ENCODE results near the gene RFESD. TPM values are rescaled to one million over a fixed set of nuclear protein-coding genes. Genes with fewer than 3 reads are reported as not detected.

The RFESD gene
- polyA plus RNA-seq, 1 of the 3 experiments (the other 2 are of a cell fraction) = 1.8 TPM

- Histone ChIP-seq H2AFZ (ENCODE audit: low read depth) (no peak overlapping the region), H3K4me3 (ENCODE audit: low read depth in 2 of 2, low read length in 1 of 2) (no peak overlapping the region), H3F3A (replicated peaks; ENCODE audit: insufficient read depth) (no peaks in the 10 kb centered on the region), H3K9me2 (no peaks in the 10 kb centered on the region), H3K27ac (ENCODE audit: low read depth in 2 of 2, low read length in 1 of 2) (no peak overlapping the region), H3K9ac (no peak overlapping the region), H3K9me3 (no peaks in the 10 kb centered on the region), H3K4me1 (ENCODE audit: control insufficient read depth in 1 of 2, insufficient read depth in 2 of 2, low read depth in 1 of 2, low read length in 1 of 2) (no peaks in the 10 kb centered on the region), H3K36me3 (replicated peaks in 1 of 2; ENCODE audit: control insufficient read depth in 1 of 2, insufficient read depth in 2 of 2, low read length in 1 of 2) (peaks cover 0 to 5% of the 10 kb centered on the region in 2 experiments), H4K20me1 (ENCODE audit: insufficient read depth) (no peaks in the 10 kb centered on the region), H3K27me3 (ENCODE audit: insufficient read depth) (no peaks in the 10 kb centered on the region), H3K4me2 (no peak overlapping the region), H3K79me2 (ENCODE audit: insufficient read depth) (no peaks in the 10 kb centered on the region)
- DNase-seq = no peak
- ChIA-PET POLR2A (no interaction called here), CTCF (interaction anchor here (1.3 kb wide), 1 partner anchor 9 kb away, joined by 4 read pairs; no protein-coding TSS in a partner anchor)
- 80% methylated on average over 3 of the region's 3 CpGs for WGBS (ENCODE audit: low lambda C conversion rate)
- no peak for TF ChIP-seq SIN3A (IDR thresholded peaks at IDR 0.05; ENCODE audit: borderline replicate concordance, low read depth, low read length)
Measured at GRCh38 chr5:95611396-95611795, 35.2 kb upstream of the RFESD start.

- Histone ChIP-seq H3K36me3 (replicated peaks in 1 of 2; ENCODE audit: control insufficient read depth in 1 of 2, insufficient read depth in 2 of 2, low read length in 1 of 2) (peaks cover 0 to 5% of the 10 kb centered on the region in 2 experiments), H2AFZ (ENCODE audit: low read depth) (no peak overlapping the region), H3K9me3 (no peaks in the 10 kb centered on the region), H3K4me2 (no peak overlapping the region), H3K4me3 (ENCODE audit: low read depth in 2 of 2, low read length in 1 of 2) (no peak overlapping the region), H3K79me2 (ENCODE audit: insufficient read depth) (no peaks in the 10 kb centered on the region), H3K27ac (ENCODE audit: low read depth in 2 of 2, low read length in 1 of 2) (no peak overlapping the region), H3K27me3 (ENCODE audit: insufficient read depth) (no peaks in the 10 kb centered on the region), H3K9me2 (no peaks in the 10 kb centered on the region), H3K9ac (no peak overlapping the region), H3K4me1 (ENCODE audit: control insufficient read depth in 1 of 2, insufficient read depth in 2 of 2, low read depth in 1 of 2, low read length in 1 of 2) (no peaks in the 10 kb centered on the region; a peak in 1 of 4 replicates), H4K20me1 (ENCODE audit: insufficient read depth) (no peaks in the 10 kb centered on the region), H3F3A (replicated peaks; ENCODE audit: insufficient read depth) (no peaks in the 10 kb centered on the region)
- WGBS (ENCODE audit: low lambda C conversion rate) = 95% methylated on average over 1 of the region's 1 CpG
- ChIA-PET CTCF (no interaction called here), POLR2A (no interaction called here)
- no peak for DNase-seq
- TF ChIP-seq MXI1 (IDR thresholded peaks at IDR 0.05; ENCODE audit: low read depth, low read length) = no peak
- no peak for TF ChIP-seq EZH2phosphoT487 (IDR thresholded peaks at IDR 0.05; ENCODE audit: borderline replicate concordance, low read depth)
- no peak for TF ChIP-seq PBX3 (IDR thresholded peaks at IDR 0.05)
- no peak for TF ChIP-seq NFIC (IDR thresholded peaks at IDR 0.05; ENCODE audit: borderline replicate concordance)
- TF ChIP-seq TCF12 (IDR thresholded peaks at IDR 0.05) = no peak
- TF ChIP-seq CHD2 (IDR thresholded peaks at IDR 0.05; ENCODE audit: low read length, partially characterized antibody) = no peak
- TF ChIP-seq RAD21 (IDR thresholded peaks at IDR 0.05; ENCODE audit: low read length) = no peak
- no peak for TF ChIP-seq SIN3A (IDR thresholded peaks at IDR 0.05; ENCODE audit: borderline replicate concordance, low read depth, low read length)
- TF ChIP-seq MAX (IDR thresholded peaks at IDR 0.05; ENCODE audit: low read depth) = no peak
- no peak for TF ChIP-seq FOXJ3 (CRISPR knock-in tag; IDR thresholded peaks at IDR 0.05)
- TF ChIP-seq MEF2A (IDR thresholded peaks at IDR 0.05; ENCODE audit: borderline replicate concordance, low read depth) = no peak
- TF ChIP-seq FOXM1 (IDR thresholded peaks at IDR 0.05; ENCODE audit: low read depth) = no peak
Measured at GRCh38 chr5:95613514-95613913, 33.1 kb upstream of the RFESD start.

- Histone ChIP-seq H3K36me3 (replicated peaks in 1 of 2; ENCODE audit: control insufficient read depth in 1 of 2, insufficient read depth in 2 of 2, low read length in 1 of 2) (peaks cover 0 to 5% of the 10 kb centered on the region in 2 experiments), H2AFZ (ENCODE audit: low read depth) (no peak overlapping the region)
- POLR2A ChIA-PET = no interaction called here
- TF ChIP-seq SIN3A (IDR thresholded peaks at IDR 0.05; ENCODE audit: borderline replicate concordance, low read depth, low read length) (no peak), POLR2AphosphoS5 (IDR thresholded peaks at IDR 0.05; ENCODE audit: low read depth, low read length) (no peak), REST (IDR thresholded peaks at IDR 0.05; ENCODE audit: low read depth, low read length) (no peak), FOXJ3 (CRISPR knock-in tag; IDR thresholded peaks at IDR 0.05) (no peak), TAF1 (IDR thresholded peaks at IDR 0.05; ENCODE audit: borderline replicate concordance, low read depth, low read length) (no peak), MXI1 (IDR thresholded peaks at IDR 0.05; ENCODE audit: low read depth, low read length) (no peak), JUND (IDR thresholded peaks at IDR 0.05) (no peak), SMC3 (IDR thresholded peaks at IDR 0.05; ENCODE audit: low read depth, low read length) (no peak), ELF1 (IDR thresholded peaks at IDR 0.05) (no peak), PBX3 (IDR thresholded peaks at IDR 0.05) (no peak)
Measured at GRCh38 chr5:95615164-95615467, 31.5 kb upstream of the RFESD start.

More at GRCh38 chr5:95615164-95615467, 31.5 kb upstream of the RFESD start:
- Histone ChIP-seq H3K27ac (ENCODE audit: low read depth in 2 of 2, low read length in 1 of 2) (no peak overlapping the region), H4K20me1 (ENCODE audit: insufficient read depth) (no peaks in the 10 kb centered on the region), H3K4me2 (no peak overlapping the region), H3K4me3 (ENCODE audit: low read depth in 2 of 2, low read length in 1 of 2) (no peak overlapping the region), H3K27me3 (ENCODE audit: insufficient read depth) (no peaks in the 10 kb centered on the region), H3K4me1 (ENCODE audit: control insufficient read depth in 1 of 2, insufficient read depth in 2 of 2, low read depth in 1 of 2, low read length in 1 of 2) (peaks cover 0 to 2% of the 10 kb centered on the region in 2 experiments; a peak in 2 of 4 replicates), H3K9ac (no peak overlapping the region), H3K79me2 (ENCODE audit: insufficient read depth) (no peaks in the 10 kb centered on the region), H3K9me3 (no peaks in the 10 kb centered on the region), H3K9me2 (no peaks in the 10 kb centered on the region), H3F3A (replicated peaks; ENCODE audit: insufficient read depth) (no peaks in the 10 kb centered on the region)
- no peak for DNase-seq
- CTCF ChIA-PET = no interaction called here
- whole genome bisulfite sequencing (ENCODE audit: low lambda C conversion rate) = 100% methylated on average over 1 of the region's 1 CpG
